Neutrophil (primary cell): ENCODE results near the gene BRWD1.

Experiments used
- H3K27ac ChIP-seq: fragments of 200-600 bp; sonication (generic); 2 replicates; pipeline ENCODE4 v1.5.1; 2016; ENCODE audit warnings: mild to moderate bottlenecking, moderate library complexity
- H3K27me3 ChIP-seq: fragments of 200-600 bp; sonication (generic); 2 replicates; pipeline ENCODE4 v1.6.0; 2016; ENCODE audit warnings: mild to moderate bottlenecking
- H3K36me3 ChIP-seq: fragments of 200-600 bp; sonication (generic); 2 replicates; pipeline ENCODE4 v1.5.1; 2017
- H3K4me1 ChIP-seq, 2 experiments: fragments of 200-600 bp in 1 of 2; sonication (generic) in 1 of 2; 1 replicate in 1 of 2; 2 replicates in 1 of 2; pipeline versions ENCODE4 v1.5.1 to v1.6.1; 2013 to 2016; ENCODE audit warnings: low read depth in 1 of 2, low read length in 1 of 2, mild to moderate bottlenecking in 1 of 2, moderate library complexity in 1 of 2; ENCODE audit not compliant: control insufficient read depth in 1 of 2, insufficient read depth in 1 of 2
- H3K4me3 ChIP-seq, 2 experiments: fragments of 200-600 bp in 1 of 2; sonication (generic) in 1 of 2; 1 replicate in 1 of 2; 2 replicates in 1 of 2; pipeline ENCODE4 v1.5.1; 2013 to 2016; ENCODE audit warnings: low read depth in 1 of 2, low read length in 1 of 2, mild to moderate bottlenecking in 1 of 2, moderate library complexity in 1 of 2
- H3K9me3 ChIP-seq: fragments of 200-600 bp; sonication (generic); 2 replicates; pipeline ENCODE4 v1.5.1; 2016
- CTCF ChIP-seq: fragments of 200-600 bp; sonication (generic); IDR thresholded peaks from 2 replicates; pipeline ENCODE4 v1.5.1; 2016; ENCODE audit warnings: antibody characterized with exemption

The BRWD1 gene

GRCh38 chr21:39313571-39314142, at the start of gene BRWD1:
TSS of gene BRWD1 (minus strand) at chr21:39313632. CDS start at chr21:39313491, 141 bp downstream.
- H3K27me3 ChIP-seq = no peaks in the 10 kb centered on the region
- H3K4me1 ChIP-seq = peaks cover 13 to 21% of the 10 kb centered on the region in 2 experiments
- H3K36me3 ChIP-seq = peaks cover 7% of the 10 kb centered on the region
- H3K9me3 ChIP-seq = no peaks in the 10 kb centered on the region
- peak; percentile 16 for TF ChIP-seq CTCF
- peak within 1 kb of the TSS; percentile 95 for H3K27ac ChIP-seq
- peak within 1 kb of the TSS; percentile 88 to 99 for H3K4me3 ChIP-seq

DNA sequence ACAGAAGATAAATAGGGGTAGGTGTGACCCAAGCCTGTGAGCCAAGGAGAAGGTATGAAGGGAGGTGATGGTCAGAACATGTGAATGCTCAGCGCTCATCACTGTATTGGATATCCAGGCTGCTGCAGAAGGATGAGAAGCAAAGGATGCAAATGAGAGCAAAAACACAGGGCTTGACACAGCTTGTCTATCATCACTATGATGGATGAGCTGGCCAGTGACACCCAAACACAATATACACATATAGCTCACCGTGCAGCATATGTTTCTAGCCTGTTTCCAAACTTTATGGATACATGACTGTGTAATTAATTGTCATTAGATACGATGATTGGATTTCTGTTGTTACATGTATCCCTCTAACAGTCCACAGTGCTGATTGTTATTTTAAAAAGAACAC, 49.3 kb upstream of the BRWD1 start:
- TF ChIP-seq CTCF = no peak
- peak overlapping the region; percentile 81 for H3K27ac ChIP-seq
- H3K9me3 ChIP-seq = no peaks in the 10 kb centered on the region
- H3K36me3 ChIP-seq = no peaks in the 10 kb centered on the region
- H3K4me1 ChIP-seq = peaks cover 39 to 43% of the 10 kb centered on the region in 2 experiments
- peak overlapping the region in 1 of 2 experiments; percentile 2 for H3K4me3 ChIP-seq
- H3K27me3 ChIP-seq = no peaks in the 10 kb centered on the region

GRCh38 chr21:39359382-39359781, 46.0 kb upstream of the BRWD1 start:
- no peak overlapping the region for H3K4me3 ChIP-seq
- no peak for TF ChIP-seq CTCF
- no peak overlapping the region for H3K27ac ChIP-seq
- no peaks in the 10 kb centered on the region for H3K27me3 ChIP-seq
- no peaks in the 10 kb centered on the region for H3K36me3 ChIP-seq
- no peaks in the 10 kb centered on the region for H3K9me3 ChIP-seq
- peaks cover 32% of the 10 kb centered on the region in 2 experiments for H3K4me1 ChIP-seq

GRCh38 chr21:39353295-39353694, 39.9 kb upstream of the BRWD1 start:
- H3K27ac ChIP-seq = no peak overlapping the region
- H3K4me3 ChIP-seq = no peak overlapping the region
- no peaks in the 10 kb centered on the region for H3K36me3 ChIP-seq
- H3K9me3 ChIP-seq = no peaks in the 10 kb centered on the region
- TF ChIP-seq CTCF = no peak
- H3K4me1 ChIP-seq = peaks cover 12 to 13% of the 10 kb centered on the region in 2 experiments
- H3K27me3 ChIP-seq = no peaks in the 10 kb centered on the region

DNA sequence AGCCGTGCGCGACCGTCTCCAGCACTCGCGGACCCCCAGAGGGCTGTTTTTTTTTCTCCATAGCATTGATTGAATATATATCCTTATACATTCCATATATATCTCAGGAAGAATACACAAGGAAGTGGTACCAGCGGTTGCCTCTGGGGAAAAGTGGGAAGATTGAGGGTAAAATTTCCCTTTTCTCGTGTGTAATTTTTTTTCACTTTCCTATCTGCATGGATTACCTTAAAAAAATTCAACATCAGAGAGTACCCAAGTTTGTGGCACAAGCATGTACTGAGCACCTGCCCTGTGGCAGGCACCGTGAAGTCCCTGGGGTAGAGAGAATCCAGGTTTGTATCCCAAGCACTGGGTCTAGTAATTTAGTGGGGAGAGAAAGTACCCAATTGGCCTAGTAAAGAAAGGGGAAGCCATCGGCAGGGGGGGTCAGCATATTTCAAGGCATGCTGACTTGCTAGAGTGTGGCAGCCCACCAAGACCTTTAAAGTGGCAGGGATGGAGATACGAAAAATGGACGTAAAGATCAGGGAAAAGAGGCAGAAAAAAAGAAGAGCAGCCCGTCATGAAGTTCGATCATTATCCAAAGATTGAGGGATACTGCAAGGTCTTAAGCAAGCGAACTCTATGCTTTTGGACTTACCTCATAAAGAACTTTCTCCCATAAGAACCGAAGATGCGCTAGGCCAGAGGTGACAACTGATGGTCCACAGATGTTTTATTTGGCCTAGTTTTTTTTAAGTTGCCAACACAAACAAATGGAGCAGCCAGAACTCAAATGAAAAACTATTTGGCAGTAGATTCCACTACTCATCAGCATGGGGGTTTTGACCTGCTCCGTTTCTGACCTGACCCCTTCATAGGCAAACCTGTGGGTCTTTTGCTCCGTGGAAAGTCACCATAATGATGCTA, 36.9 kb upstream of the BRWD1 start:
- no peaks in the 10 kb centered on the region for H3K36me3 ChIP-seq
- H3K4me1 ChIP-seq = peaks cover 34 to 35% of the 10 kb centered on the region in 2 experiments
- H3K9me3 ChIP-seq = no peaks in the 10 kb centered on the region
- peak overlapping the region; percentile 91 for H3K27ac ChIP-seq
- no peaks in the 10 kb centered on the region for H3K27me3 ChIP-seq
- peak overlapping the region; percentile 90 to 97 for H3K4me3 ChIP-seq
- no peak for TF ChIP-seq CTCF
